ENCODE measurements around the gene ANGPTL5.
"Not testable (repeated sequence)": the region's sequence is repeated elsewhere in the genome, so short reads cannot be mapped to it uniquely, and the experiment has no call there.

ANGPTL5 gene

DNA sequence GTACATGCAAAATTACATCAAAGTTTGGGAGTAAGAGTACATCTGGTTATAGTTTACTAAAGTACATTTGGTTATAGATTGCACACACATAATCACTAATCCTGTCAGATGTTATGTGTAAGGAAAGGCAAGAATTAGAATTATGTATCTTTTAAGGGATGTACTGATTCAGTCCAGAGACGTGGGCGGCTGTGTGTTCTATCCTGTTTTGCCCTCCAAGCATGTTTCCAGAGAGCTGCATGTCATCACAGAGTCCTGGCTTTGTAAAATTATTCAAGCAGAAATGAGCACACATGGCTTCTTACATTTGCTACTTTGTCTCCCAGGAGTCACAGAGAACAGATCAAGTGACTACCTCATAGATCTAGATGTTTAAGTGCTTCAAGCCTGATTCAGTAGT is 34.7 kb downstream of the ANGPTL5 start:
- DNase-seq = no peak

DNA sequence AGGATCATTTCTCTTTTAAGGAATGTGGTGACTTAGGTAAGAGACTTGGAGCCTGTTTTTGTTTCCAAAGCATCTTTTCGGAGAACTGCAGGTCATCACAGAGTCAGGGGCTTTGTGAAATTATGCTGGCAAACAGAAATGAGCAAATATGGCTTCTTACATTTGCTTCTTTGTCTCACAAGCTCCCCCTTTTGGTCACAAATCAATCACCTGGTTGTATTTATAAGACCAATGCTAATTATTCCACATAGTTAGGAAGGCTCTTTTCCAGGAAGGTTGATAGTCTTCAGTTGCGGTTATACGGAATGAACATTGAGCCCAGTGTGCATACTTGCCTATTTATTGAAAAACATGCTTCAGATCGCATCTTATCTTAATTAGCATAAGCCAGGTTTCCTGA is 36.1 kb downstream of the ANGPTL5 start:
- no peak for DNase-seq

DNA sequence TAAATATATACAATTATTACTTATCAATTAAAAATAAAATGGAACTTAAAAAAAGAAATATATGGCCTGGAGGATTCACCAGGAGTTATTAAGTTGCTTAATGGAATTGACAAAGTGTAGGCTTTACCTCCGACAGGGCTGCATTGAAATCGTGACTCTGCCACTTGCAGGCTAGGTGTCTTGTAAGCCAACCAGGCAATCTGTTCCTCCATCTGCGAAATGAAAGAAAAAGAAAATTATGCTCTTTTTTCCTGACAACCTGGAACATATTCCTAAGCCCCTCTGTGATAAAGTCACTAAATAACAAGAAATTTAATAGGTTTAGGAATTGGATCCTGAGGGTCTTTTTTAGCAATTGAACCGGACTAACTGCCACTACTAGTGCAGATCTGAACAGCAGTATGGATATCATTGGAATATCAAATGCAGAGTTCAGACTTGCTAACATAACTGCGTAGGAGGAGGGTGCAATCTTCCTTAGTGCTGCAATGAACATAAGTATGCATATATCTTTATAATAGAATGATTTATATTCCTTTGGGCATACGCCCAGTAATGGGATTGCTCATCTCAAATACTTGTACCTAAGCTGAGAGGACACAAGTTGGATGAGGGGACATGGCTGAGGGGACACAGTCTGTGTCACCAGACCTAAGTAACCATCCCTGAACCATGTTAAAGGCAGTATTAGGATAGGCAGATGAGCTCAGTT is 44.0 kb downstream of the ANGPTL5 start:
- no peak for DNase-seq

DNA sequence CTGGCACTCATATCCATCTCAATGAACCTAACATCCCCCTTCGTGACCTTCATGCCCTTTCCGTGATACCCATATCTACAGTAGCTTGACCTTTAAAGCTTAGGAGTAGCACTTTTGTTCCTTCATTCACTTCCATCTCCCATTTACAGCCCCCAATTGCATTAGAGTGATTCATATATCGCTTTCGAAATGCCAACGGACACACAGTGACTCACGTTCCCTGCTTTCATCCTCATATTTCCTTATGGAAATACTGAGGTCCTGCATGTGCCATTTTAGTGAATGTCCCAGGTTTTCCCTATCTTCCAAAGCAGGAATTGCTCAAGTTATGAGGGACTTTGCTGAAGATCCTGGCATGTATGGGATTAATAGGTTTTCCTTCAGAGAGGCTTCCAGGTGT is 45.8 kb downstream of the ANGPTL5 start:
- no peak for DNase-seq

DNA sequence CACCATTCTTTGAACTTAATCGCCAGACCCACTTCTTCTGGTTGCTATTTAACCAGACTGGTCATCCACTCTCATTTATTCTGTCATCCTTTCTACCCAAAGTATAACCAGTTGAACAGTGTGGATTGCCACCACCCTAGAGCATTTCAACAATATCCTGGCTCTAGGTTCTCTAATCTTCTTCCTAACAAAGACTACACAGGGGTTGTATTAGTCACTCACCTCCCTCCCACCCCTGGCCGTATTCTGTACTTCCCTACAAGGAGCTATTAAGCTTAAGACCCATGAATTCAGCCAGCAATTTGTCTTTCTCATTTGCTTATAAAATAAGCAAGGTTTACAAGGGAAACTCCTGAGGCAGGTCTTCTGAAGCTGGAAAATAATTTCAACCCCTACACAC is 48.4 kb downstream of the ANGPTL5 start:
- no peak for DNase-seq

DNA sequence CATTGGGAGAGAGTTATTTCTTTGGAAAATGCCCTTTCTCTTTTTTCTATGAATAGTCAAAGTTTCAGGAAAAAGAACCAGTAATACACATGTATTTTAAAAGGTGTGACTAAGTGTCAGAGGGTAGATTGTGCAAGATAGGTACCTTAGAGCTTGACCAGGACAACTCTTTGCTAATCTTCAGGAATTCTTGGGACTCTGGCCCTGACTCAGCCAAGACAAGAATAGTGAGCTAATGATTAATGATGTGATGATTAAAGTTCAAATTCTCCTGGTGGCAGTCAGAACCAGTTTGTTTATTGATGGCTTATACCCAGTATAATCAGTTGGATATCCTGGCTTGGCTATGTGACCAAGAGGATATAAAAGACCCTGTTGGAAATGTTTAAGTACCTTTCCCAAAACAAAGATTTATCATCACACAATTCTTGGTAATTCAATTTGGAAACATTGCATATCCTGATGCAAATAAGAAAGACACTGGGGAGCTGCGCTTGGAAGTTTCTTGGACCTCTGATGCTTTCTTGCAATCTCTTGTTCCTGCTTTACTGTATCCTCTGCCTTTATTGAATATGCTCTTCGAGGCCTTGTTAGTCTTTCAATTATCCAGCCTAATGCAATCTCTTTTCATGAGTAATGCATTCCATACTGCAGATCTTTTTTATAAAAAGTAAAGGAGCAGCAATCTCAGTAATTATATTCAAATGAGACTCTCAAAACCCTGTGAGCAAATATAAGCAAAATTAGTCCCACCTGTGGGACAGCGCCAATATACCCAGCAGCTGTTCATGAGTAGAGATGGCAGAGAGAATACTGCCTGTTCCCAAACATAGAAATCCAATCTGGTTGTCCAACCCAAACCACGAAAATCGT is 49.5 kb downstream of the ANGPTL5 start:
- no peak for DNase-seq

DNA sequence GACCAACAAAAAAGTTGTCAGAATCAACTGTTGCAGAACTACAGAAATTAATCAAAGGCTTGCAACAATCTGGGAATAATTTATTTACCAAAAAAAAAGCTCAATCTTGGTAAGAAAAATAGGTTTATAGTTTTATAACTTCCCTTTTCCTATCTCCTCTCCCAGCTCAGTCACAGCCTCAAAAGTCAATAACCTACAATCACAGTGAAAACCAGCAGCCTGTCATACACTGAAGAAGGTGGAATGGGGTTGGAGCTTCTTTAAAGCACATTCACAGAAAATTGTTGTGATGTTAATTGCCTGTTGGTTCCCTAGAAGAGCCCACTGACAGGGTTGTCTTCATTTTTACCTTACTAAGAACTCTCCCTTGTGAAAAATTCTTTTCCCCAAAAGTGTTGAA is 52.2 kb downstream of the ANGPTL5 start:
- no peak for DNase-seq

DNA sequence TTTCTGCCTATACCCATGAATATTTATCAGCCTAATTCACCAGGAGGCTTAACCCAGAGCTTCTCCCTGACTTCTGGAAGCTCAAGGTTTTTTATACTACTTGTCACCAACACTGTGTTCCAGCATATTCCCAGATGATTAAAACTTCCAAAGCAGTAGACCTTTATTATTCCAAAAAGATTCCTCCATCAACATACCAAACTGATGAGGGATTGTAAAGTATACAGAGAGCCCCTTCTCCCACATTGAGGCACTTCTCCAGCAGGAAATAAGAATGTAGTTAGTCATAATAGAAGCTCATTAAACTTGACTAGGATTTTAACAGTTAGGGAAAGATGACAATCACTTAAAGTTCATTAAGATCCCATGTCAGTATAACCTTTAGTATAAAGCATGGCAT is 53.0 kb downstream of the ANGPTL5 start:
- no peak for DNase-seq

DNA sequence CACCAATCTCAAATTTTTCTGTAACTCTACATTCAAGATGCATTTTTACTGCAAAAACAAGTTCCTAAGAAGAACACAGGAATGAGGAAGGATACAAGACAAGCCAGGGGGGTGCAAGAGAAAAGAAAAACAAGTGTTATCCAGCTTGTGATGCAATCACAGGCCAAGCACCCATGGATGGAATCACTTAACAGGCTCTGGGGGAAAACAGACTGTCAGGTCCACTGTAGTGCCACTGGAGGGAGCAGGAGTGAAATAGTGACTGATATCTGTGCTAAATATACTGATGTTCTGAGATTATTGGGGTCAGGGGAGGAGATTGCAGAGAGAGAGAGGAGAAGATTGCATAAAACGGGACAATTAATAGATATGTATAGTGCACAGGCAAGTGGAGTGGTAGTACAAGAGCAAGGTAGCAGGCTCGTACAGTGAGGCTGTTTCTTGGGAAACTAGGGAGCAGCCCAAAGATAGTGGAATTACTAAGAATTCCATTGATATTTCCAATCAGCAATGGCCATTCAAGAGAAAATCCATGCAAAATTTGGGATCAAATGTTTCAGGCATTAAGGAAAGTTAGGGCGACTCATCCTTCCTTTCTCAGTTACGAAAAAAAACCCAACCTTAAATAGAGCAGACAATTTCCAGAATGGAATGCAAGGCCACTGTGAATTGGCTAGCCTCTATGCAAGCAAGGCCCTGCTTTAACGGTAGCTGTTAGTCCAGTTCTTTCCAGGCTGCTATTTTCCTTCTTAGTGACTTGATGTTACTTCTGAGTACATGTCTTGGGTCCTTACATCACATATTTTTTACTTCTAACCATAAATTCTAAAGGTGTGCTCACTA is 53.7 kb downstream of the ANGPTL5 start:
- DNase-seq = no peak

DNA sequence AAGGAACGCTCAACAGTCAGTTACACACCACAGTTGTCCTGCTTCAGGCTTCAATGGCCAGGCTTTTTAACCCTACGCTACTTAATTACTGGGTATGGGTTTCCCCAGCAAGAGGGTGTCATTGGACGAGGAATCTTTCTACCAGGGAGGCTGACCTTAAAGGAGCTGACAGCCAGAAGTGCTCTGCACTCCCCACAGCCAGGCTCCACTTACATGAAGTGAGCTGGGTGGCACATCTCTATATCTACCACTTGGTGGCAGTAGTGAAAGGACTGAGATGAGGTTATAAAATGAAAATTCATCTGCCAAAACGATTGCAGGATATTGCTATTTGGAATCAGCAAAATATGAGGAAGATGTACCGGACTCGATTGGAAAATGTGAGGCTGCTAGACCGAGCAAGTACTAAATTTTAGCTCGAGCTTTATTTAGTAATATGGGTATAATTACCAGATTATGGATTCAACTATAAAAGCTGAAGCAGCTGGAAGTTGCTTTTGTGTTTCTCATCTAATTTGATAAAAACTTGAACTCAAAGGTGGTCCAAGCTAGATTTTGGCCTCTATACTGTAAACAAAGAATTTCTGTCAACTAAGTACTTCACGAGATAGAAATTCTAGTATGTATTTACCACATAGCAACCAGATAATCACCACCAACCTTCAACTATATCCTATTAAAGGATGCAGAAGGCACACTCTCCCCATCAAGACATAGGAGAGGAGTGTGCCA is 55.5 kb downstream of the ANGPTL5 start:
- DNase-seq = no peak

DNA sequence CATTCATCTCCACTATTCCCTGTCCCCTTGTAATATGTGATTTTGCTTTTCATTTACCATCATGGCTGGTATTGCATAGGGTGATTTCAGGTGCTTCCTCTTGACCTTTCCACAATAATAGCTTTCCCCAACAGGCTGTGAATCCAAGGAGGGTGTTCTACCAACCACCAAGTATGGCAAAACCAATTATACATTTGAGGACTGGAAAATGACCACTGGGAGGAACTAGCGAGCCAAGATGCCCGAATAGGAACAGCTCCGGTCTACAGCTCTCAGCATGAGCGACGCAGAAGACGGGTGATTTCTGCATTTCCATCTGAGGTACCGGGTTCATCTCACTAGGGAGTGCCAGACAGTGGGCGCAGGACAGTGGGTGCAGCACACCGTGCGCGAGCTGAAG is 64.1 kb downstream of the ANGPTL5 start:
- DNase-seq = not testable (repeated sequence)

DNA sequence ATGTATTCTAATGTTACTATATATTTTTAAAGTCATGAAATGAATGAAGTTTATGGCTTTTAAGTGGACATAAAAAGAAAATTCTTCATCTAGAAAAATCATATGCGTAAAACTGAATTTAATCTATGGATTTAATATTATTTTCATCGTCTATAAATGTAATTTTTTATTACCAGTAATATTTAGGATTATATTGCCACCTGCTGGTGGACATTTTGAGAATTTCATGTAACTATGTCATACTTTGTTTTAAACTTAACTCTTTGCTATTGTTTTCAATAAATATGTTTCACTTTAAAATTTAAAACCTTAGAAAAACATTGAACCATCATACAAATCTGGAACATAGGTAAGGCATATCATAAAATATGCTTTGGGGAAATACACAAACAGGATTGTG is 68.1 kb downstream of the ANGPTL5 start:
- no peak for DNase-seq

DNA sequence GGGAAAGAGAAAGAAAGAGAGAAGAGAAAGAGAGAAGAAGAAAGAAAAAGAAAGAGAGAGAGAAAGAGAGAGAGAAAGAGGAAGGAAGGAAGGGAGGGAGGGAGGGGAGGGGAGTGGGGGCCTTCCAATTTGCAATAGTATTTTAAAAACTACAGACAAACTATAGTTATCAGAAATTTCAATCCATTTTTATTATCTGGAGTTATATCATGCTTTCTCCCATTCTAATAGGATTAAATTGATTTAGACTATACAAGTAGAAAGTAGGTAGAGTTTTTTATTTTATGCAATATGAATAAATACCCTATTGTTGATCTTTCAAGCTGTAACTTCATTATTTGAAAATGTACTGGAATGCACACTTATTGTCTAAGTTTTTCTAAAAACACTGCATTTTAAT is 71.7 kb downstream of the ANGPTL5 start:
- no peak for DNase-seq

DNA sequence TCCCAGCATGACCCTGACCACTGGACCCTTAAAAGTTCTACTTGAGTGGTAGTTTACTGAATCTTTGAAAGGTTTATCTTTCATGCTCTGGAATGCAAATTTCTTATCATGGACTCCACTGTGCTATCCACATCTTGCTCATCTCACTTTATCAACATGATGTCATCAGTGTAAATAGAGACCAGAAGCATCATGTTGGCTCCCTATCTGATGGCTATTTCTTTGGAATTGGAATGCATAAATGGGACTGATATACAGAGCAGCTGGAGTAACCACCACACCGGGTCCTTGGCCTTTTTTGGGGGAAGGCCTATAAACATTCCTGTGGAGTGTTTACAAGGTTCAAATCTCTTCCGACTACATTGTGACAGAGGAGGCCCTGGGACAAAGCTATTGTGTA is 75.6 kb downstream of the ANGPTL5 start:
- DNase-seq = no peak
